ENCODE data around the gene MMP25. TPM values are rescaled to one million over a fixed set of nuclear protein-coding genes. Genes with fewer than 3 reads are reported as not detected.
A peak's percentile ranks its signal among the peaks of the same experiment; 100 is the strongest.

The MMP25 gene
- 1 to 10 TPM in 2 of 6 donors, under 1 TPM in 4; 0.28 to 1.6 (median 0.72) TPM for total RNA-seq
- 1 to 10 TPM; 1.4 to 1.6 TPM for polyA plus RNA-seq

GRCh38 chr16:3045758-3046640 lies at the start of gene MMP25:
Gene MMP25 (plus strand): TSS chr16:3046561. CDS start chr16:3046918, 357 bp downstream.
- TF ChIP-seq CTCF (IDR thresholded peaks at IDR 0.05), result no peak
- peaks cover 0 to 15% (median 12%) of the 10 kb centered on the region in 3 donors for H3K4me1 ChIP-seq
- H3K27ac ChIP-seq, result no peak within 1 kb of the TSS
- FAIRE-seq (no peak), ATAC-seq (peak; percentile 30 to 72 (median 54)), DNase-seq (peak in 2 of 6 donors; percentile 74 to 78)
- intact Hi-C loops (cut with DNase I), result no loop called here
- H3K36me3 ChIP-seq, result no peaks in the 10 kb centered on the region
- peak within 1 kb of the TSS; percentile 24 to 56 (median 26) for H3K4me3 ChIP-seq
- H3K27me3 ChIP-seq, result peaks cover 0 to 32% (median 0%) of the 10 kb centered on the region in 4 donors
- 1 to 2% methylated on average over 44 to 86 of the region's 86 CpGs for WGBS, 2 donors
- H3K9me3 ChIP-seq, result no peaks in the 10 kb centered on the region

- H3K27ac ChIP-seq, result no peak overlapping the region
- no peaks in the 10 kb centered on the region for H3K36me3 ChIP-seq
- WGBS, 2 donors, result 85 to 91% methylated on average over 6 of the region's 6 CpGs
- no peak overlapping the region for H3K4me3 ChIP-seq
- no peaks in the 10 kb centered on the region for H3K4me1 ChIP-seq
- ATAC-seq (no peak), FAIRE-seq (no peak), DNase-seq (no peak)
- no peaks in the 10 kb centered on the region for H3K27me3 ChIP-seq
- no peak for TF ChIP-seq CTCF (IDR thresholded peaks at IDR 0.05)
- no peaks in the 10 kb centered on the region for H3K9me3 ChIP-seq
- intact Hi-C loops (cut with DNase I), result no loop called here
Observed at GRCh38 chr16:2999929-3000328, 46.4 kb upstream of the MMP25 start.

GRCh38 chr16:3000540-3000939 lies 45.8 kb upstream of the MMP25 start:
- intact Hi-C loops (cut with DNase I), result no loop called here
- DNase-seq (peak in 1 of 6 donors; percentile 70), ATAC-seq (no peak), FAIRE-seq (no peak)
- Histone ChIP-seq H3K27ac (no peak overlapping the region), H3K36me3 (no peaks in the 10 kb centered on the region), H3K27me3 (no peaks in the 10 kb centered on the region), H3K4me3 (no peak overlapping the region), H3K9me3 (no peaks in the 10 kb centered on the region), H3K4me1 (peaks cover 0 to under 1% (median under 1%) of the 10 kb centered on the region in 3 donors)
- no peak for TF ChIP-seq CTCF (IDR thresholded peaks at IDR 0.05)
- WGBS, 2 donors, result 86 to 91% methylated on average over 4 of the region's 4 CpGs

GRCh38 chr16:3001316-3001715 lies 45.0 kb upstream of the MMP25 start:
- Histone ChIP-seq H3K4me3 (no peak overlapping the region), H3K27me3 (no peaks in the 10 kb centered on the region), H3K36me3 (no peaks in the 10 kb centered on the region), H3K9me3 (no peaks in the 10 kb centered on the region), H3K27ac (no peak overlapping the region), H3K4me1 (peaks cover 4 to 8% (median 8%) of the 10 kb centered on the region in 3 donors)
- whole genome bisulfite sequencing, 2 donors, result 85 to 91% methylated on average over 12 of the region's 12 CpGs
- no peak for ATAC-seq
- intact Hi-C loops (cut with DNase I), result no loop called here
- TF ChIP-seq CTCF (IDR thresholded peaks at IDR 0.05), result no peak
- no peak for FAIRE-seq
- DNase-seq, result peak in 1 of 6 donors; percentile 77

All from pancreas (tissue), 10 donors.